ENCODE data around the gene CYP4A22. TPM values are rescaled to one million over a fixed set of nuclear protein-coding genes. Genes with fewer than 3 reads are reported as not detected.
"Not testable (repeated sequence)": the region's sequence is repeated elsewhere in the genome, so short reads cannot be mapped to it uniquely, and the experiment has no call there.

The CYP4A22 gene
- total RNA-seq, 4 donors from 2014 or later: not detected

DNA sequence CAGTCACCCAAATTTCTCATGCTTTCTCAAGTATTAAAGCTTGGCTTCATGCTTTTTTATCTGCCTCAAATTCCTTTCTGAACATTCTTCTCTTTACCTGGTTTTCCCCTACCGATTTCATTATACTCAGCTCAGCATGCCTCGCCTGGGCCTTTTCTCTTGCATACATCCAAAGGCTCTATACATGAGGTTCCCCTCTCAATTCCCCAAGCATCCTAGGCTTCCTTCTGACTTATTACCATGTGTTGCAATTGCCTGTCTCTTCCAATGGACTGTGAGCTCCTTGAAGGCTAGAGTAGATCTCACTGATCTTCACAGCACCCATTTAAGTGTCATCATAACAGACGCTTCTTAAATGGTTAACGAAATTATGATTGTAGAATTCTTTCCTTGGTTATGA lies 24.1 kb upstream of the CYP4A22 start:
- TF ChIP-seq, protein P1, sequence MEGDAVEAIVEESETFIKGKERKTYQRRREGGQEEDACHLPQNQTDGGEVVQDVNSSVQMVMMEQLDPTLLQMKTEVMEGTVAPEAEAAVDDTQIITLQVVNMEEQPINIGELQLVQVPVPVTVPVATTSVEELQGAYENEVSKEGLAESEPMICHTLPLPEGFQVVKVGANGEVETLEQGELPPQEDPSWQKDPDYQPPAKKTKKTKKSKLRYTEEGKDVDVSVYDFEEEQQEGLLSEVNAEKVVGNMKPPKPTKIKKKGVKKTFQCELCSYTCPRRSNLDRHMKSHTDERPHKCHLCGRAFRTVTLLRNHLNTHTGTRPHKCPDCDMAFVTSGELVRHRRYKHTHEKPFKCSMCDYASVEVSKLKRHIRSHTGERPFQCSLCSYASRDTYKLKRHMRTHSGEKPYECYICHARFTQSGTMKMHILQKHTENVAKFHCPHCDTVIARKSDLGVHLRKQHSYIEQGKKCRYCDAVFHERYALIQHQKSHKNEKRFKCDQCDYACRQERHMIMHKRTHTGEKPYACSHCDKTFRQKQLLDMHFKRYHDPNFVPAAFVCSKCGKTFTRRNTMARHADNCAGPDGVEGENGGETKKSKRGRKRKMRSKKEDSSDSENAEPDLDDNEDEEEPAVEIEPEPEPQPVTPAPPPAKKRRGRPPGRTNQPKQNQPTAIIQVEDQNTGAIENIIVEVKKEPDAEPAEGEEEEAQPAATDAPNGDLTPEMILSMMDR (IDR thresholded peaks at IDR 0.05): no peak
- TF ChIP-seq POLR2AphosphoS5 (IDR thresholded peaks at IDR 0.05): no peak
- no peak for TF ChIP-seq EP300 (IDR thresholded peaks at IDR 0.05)
- DNase-seq (ENCODE audit: low spot score in 2 of 2): no peak
- H3K9me3 ChIP-seq: no peaks in the 10 kb centered on the region
- H3K27me3 ChIP-seq: no peaks in the 10 kb centered on the region
- WGBS: 92% methylated on average over 4 of the region's 4 CpGs
- H3K27ac ChIP-seq: no peak overlapping the region
- no peaks in the 10 kb centered on the region for H3K36me3 ChIP-seq
- H3K4me1 ChIP-seq: no peaks in the 10 kb centered on the region
- H3K4me3 ChIP-seq: no peak overlapping the region

DNA sequence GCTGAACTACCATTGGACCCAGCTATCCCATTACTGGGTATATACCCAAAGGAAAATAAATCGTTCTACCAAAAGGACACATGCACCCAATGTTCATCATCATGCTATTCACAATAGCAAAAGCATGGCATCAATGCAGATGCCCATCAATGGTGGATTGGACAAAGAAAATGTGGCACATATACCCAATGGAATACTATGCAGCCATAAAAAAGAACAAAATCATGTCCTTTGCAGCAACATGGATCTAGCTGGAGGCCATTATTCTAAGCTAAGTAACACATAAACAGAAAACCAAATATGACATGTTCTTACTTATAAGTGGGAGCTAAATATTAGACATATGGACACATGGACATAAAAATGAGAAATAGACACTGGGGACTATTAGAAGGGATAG lies 16.2 kb upstream of the CYP4A22 start:
- H3K4me3 ChIP-seq; H3K27me3 ChIP-seq; H3K27ac ChIP-seq; H3K4me1 ChIP-seq; H3K36me3 ChIP-seq; DNase-seq (ENCODE audit: low spot score in 2 of 2); H3K9me3 ChIP-seq: not testable (repeated sequence)
- 97% methylated on average over 1 of the region's 1 CpG for WGBS

DNA sequence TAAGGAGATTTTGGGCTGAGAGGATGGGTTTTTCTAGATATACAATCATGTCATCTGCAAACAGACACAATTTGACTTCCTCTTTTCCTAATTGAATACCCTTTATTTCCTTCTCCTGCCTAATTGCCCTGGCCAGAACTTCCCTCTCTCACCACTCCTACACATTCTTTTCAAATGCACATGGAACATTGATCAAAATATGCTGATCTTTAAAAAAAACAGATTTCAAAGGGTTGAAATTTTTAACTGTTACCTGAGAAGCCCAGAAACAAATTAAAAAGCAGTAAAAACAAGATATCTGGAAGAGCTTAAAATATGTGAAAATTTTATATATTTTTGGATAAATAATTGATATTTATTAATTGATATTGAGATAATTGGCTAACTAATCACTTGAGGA lies 12.4 kb upstream of the CYP4A22 start:
- H3K27me3 ChIP-seq; H3K4me3 ChIP-seq; H3K4me1 ChIP-seq; H3K36me3 ChIP-seq; H3K27ac ChIP-seq; H3K9me3 ChIP-seq; DNase-seq (ENCODE audit: low spot score in 2 of 2): not testable (repeated sequence)

DNA sequence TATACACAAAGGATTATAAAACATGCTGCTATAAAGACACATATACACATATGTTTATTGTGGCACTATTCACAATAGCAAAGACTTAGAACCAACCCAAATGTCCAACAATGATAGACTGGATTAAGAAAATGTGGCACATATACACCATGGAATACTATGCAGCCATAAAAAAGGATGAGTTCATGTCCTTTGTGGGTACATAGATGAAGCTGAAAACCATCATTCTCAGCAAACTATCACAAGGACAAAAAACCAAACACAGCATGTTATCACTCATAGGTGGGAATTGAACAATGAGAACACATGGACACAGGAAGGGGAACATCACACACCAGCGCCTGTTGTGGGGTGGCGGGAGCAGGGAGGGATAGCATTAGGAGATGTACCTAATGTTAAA lies 10.2 kb upstream of the CYP4A22 start:
- not testable (repeated sequence) for H3K4me3 ChIP-seq; H3K27ac ChIP-seq; H3K9me3 ChIP-seq; H3K4me1 ChIP-seq; DNase-seq (ENCODE audit: low spot score in 2 of 2); H3K36me3 ChIP-seq; H3K27me3 ChIP-seq
- WGBS: 93% methylated on average over 2 of the region's 2 CpGs

DNA sequence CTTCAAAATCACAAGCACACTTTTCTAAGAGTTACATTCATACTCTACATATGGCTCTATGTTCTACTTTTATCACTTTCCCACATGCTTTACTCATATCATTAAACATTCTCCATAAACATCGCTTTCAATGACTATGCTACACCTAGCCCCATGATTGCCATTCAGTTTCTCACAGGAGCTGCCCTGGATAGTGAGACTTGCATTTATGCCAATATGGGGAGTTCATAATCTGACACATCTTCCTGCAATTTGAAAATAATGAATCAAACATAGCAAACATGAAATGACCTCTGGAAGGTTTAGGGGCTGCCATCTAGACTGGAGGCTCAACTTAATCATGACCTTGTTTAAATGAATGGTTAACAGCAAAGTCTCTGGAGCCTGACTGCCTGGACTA lies 9.0 kb upstream of the CYP4A22 start:
- peaks cover 3% of the 10 kb centered on the region for H3K4me1 ChIP-seq
- H3K27me3 ChIP-seq: no peaks in the 10 kb centered on the region
- WGBS: 97% methylated on average over 1 of the region's 1 CpG
- no peaks in the 10 kb centered on the region for H3K36me3 ChIP-seq
- no peak overlapping the region for H3K4me3 ChIP-seq
- no peak for DNase-seq (ENCODE audit: low spot score in 2 of 2)
- TF ChIP-seq POLR2A (IDR thresholded peaks at IDR 0.05) (no peak), POLR2AphosphoS5 (IDR thresholded peaks at IDR 0.05) (no peak), EP300 (IDR thresholded peaks at IDR 0.05) (no peak)
- TF ChIP-seq, protein P1 (IDR thresholded peaks at IDR 0.05): no peak
- H3K9me3 ChIP-seq: no peaks in the 10 kb centered on the region
- H3K27ac ChIP-seq: no peak overlapping the region

DNA sequence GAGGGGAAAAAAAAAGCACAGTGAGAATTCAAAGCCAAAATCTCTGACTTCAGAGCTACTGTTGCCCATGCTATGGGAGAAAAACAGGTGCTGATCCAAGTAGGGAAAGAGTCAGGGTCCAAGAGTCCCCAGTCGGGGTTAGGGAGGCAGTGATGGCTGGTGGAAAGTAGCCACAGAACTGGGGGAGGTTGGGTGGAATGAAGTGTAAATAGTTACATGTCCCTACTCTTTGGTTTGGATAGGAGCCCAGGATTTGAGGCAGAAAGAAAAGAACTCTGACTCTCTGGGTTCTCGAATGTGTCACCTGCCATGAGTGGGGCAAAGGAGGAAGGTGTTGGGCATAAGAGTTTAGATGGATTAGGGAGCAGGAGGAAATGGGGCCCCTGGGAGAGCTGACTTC lies 8.4 kb upstream of the CYP4A22 start:
- not testable (repeated sequence) for H3K4me3 ChIP-seq; H3K27ac ChIP-seq; H3K9me3 ChIP-seq; H3K27me3 ChIP-seq; H3K36me3 ChIP-seq; DNase-seq (ENCODE audit: low spot score in 2 of 2); H3K4me1 ChIP-seq
- WGBS: 65% methylated on average over 2 of the region's 2 CpGs

DNA sequence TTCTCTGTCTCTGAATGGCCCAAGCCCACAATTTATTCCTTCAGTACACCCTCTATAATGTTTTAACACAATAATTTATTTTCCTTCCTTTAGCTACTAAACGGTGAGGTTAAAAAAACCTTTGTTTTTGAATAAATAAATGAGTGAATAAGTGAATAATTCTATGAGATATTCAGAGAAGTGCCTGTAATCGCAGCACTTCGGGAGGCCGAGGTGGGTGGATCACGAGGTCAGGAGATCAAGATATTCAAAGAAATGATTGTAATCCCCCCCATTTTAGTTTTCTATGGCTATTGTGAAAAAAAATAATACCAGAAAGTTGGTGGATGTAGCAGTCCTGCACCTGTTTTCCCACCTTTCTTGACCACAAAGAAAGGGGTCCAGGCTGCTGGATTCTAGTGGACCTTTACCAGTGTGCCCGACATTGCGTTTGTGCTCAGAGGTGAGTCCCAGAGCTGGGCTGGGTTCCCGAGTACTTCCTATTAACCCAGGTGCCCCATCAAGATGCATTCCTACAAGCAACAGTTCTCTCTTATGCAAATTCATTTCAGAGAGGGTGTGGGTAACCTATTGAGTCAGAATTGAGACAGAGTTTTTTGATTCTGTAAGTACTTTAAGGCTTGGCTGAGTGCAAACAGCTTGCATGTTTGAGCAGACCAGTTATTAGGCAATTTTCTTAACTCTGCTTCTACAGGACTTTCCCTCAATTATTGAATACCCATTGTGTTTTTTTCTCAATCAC lies 7.6 kb upstream of the CYP4A22 start:
- not testable (repeated sequence) for H3K36me3 ChIP-seq; H3K9me3 ChIP-seq; DNase-seq (ENCODE audit: low spot score in 2 of 2); H3K4me1 ChIP-seq; H3K4me3 ChIP-seq; H3K27me3 ChIP-seq; H3K27ac ChIP-seq
- 71% methylated on average over 8 of the region's 8 CpGs for WGBS

DNA sequence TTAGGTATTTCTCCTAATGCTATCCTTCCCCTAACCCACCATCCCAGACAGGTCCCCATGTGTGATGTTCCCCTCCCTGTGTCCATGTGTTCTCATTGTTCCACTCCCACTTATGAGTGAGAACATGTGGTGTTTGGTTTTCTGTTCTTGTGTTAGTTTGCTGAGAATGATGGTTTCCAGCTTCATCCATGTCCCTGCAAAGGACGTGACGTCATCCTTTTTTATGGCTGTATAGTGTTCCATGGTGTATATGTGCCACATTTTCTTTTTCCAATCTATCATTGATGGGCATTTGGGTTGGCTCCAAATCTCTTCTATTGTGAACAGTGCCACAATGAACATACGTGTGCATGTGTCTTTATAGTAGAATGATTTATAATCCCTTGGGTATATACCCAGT lies 4.6 kb upstream of the CYP4A22 start:
- WGBS: 95% methylated on average over 3 of the region's 3 CpGs
- H3K27ac ChIP-seq; H3K4me1 ChIP-seq; DNase-seq (ENCODE audit: low spot score in 2 of 2); H3K4me3 ChIP-seq; H3K36me3 ChIP-seq; H3K27me3 ChIP-seq; H3K9me3 ChIP-seq: not testable (repeated sequence)
